Aorta (tissue), 5 donors: ENCODE results near the gene EBF4. TPM values are rescaled to one million over a fixed set of nuclear protein-coding genes. Genes with fewer than 3 reads are reported as not detected.
"Not testable (repeated sequence)": the region's sequence is repeated elsewhere in the genome, so short reads cannot be mapped to it uniquely, and the experiment has no call there.

Experiments used
- ATAC-seq: fragments of 200-7000 bp; cut with Tn5 transposase; one replicate; pipeline ENCODE4 v1.9.1; 2022; ENCODE audit warnings: moderate library complexity; ENCODE audit not compliant: low FRiP score
- DNase-seq, 2 donors: peaks; one replicate each; pipeline ENCODE4 v3.0.0-alpha.2; 2020
- H3K27ac ChIP-seq, 2 donors: one replicate each; pipeline ENCODE4 v1.5.1; 2013; ENCODE audit warnings: low read length in 2 of 2, mild to moderate bottlenecking in 2 of 2, moderate library complexity in 2 of 2, control low read depth in 1 of 2, inconsistent platforms in 1 of 2, low read depth in 1 of 2
- H3K27me3 ChIP-seq, 2 donors: one replicate each; pipeline ENCODE4 v1.6.1; 2013; ENCODE audit warnings: control low read depth in 1 of 2, low read length in 1 of 2, mild to moderate bottlenecking in 1 of 2, moderate library complexity in 1 of 2; ENCODE audit not compliant: insufficient read depth in 2 of 2, control insufficient read depth in 1 of 2
- H3K36me3 ChIP-seq, 2 donors: one replicate each; pipeline ENCODE4 v1.6.1; 2013; ENCODE audit warnings: control low read depth in 1 of 2, low read length in 1 of 2, mild to moderate bottlenecking in 1 of 2; ENCODE audit not compliant: insufficient read depth in 2 of 2, control insufficient read depth in 1 of 2
- H3K4me1 ChIP-seq, 2 donors: one replicate each; pipeline ENCODE4 v1.6.1; 2013; ENCODE audit warnings: low read length in 2 of 2, control low read depth in 1 of 2, mild to moderate bottlenecking in 1 of 2, moderate library complexity in 1 of 2; ENCODE audit not compliant: insufficient read depth in 2 of 2, control insufficient read depth in 1 of 2
- H3K4me3 ChIP-seq, 2 donors: one replicate each; pipeline ENCODE4 v1.5.1; 2013; ENCODE audit warnings: low read length in 2 of 2, control low read depth in 1 of 2, mild to moderate bottlenecking in 1 of 2
- H3K9me3 ChIP-seq: one replicate; pipeline ENCODE4 v1.6.1; 2013; ENCODE audit warnings: mild to moderate bottlenecking, low read length; ENCODE audit not compliant: control insufficient read depth
- WGBS, 2 donors: extraction: QIAGEN DNeasy Blood & Tissue Kit; methylation state at CpG; one replicate each; pipeline ENCODE4 v1.1.7; 2013; 5-methylcytosine and 5-hydroxymethylcytosine counted together
- intact Hi-C, 2 donors: fragments of 100-400 bp; cut with DNase I; formaldehyde crosslinking; loops; one replicate each; pipeline versions ENCODE4 v1.14.2 to v1.15.0; 2022
- polyA plus RNA-seq, 2 donors: library from polyadenylated mRNA; stranded (reverse); fragments of 200-250 nt; gene quantifications; one replicate each; pipeline ENCODE4 v1.2.3, GENCODE V29; 2013
- total RNA-seq, 2 donors: library from RNA; stranded (reverse); fragmentation: NEBNext Ultra II Directional; extraction: Animal tissue kit (Norgen Biotek cat#: 25700); gene quantifications; one replicate each; pipeline ENCODE4 v1.2.1, GENCODE V29; 2021
- donor health status: healthy with polysubstance abuse.
- donor health status: Bipolar disorder and iron deficiency.
- donor health status: DM: no; HTN: no; CAD: no.
- donor health status: DM: no; HTN: no; CAD: no.
- donor health status: DM: yes; HTN: yes; CAD: no.

Gene EBF4
- total and polyA plus RNA-seq, 4 donors = 10.8 to 30.3 (median 18.3) TPM

GRCh38 chr20:2800521-2801285 lies 108.1 kb downstream of the EBF4 start, which contains the start of gene CPXM1:
TSS of gene CPXM1 (minus strand) at chr20:2800627. CDS start at chr20:2800572, 55 bp downstream.
- 2 to 4% methylated on average over 29 to 52 of the region's 52 CpGs for WGBS, 2 donors
- H3K36me3 ChIP-seq = no peaks in the 10 kb centered on the region
- no peaks in the 10 kb centered on the region for H3K4me1 ChIP-seq
- H3K4me3 ChIP-seq = no peak within 1 kb of the TSS
- intact Hi-C loops = no loop called here
- DNase-seq (peak in 1 of 2 donors; percentile 78), ATAC-seq (peak; percentile 19)
- no peak within 1 kb of the TSS for H3K27ac ChIP-seq
- H3K27me3 ChIP-seq = no peaks in the 10 kb centered on the region
- H3K9me3 ChIP-seq = no peaks in the 10 kb centered on the region

GRCh38 chr20:2801286-2801728 lies 108.7 kb downstream of the EBF4 start:
- Histone ChIP-seq H3K27me3 (no peaks in the 10 kb centered on the region), H3K4me3 (no peak overlapping the region), H3K4me1 (no peaks in the 10 kb centered on the region), H3K9me3 (no peaks in the 10 kb centered on the region), H3K27ac (no peak overlapping the region), H3K36me3 (no peaks in the 10 kb centered on the region)
- no peak for ATAC-seq
- WGBS, 2 donors = 6 to 9% methylated on average over 13 of the region's 13 CpGs
- intact Hi-C loops = no loop called here
- DNase-seq = no peak

GRCh38 chr20:2804041-2804828 lies 111.7 kb downstream of the EBF4 start:
- H3K27me3 ChIP-seq = no peaks in the 10 kb centered on the region
- ATAC-seq (no peak), DNase-seq (no peak)
- no peaks in the 10 kb centered on the region for H3K9me3 ChIP-seq
- intact Hi-C loops = no loop called here
- WGBS, 2 donors = 48 to 49% methylated on average over 16 of the region's 16 CpGs
- no peak overlapping the region for H3K4me3 ChIP-seq
- no peak overlapping the region for H3K27ac ChIP-seq
- no peaks in the 10 kb centered on the region for H3K4me1 ChIP-seq
- H3K36me3 ChIP-seq = no peaks in the 10 kb centered on the region

GRCh38 chr20:2804852-2805688 lies 112.5 kb downstream of the EBF4 start:
- no peaks in the 10 kb centered on the region for H3K36me3 ChIP-seq
- intact Hi-C loops = no loop called here
- H3K27ac ChIP-seq = no peak overlapping the region
- no peaks in the 10 kb centered on the region for H3K27me3 ChIP-seq
- WGBS, 2 donors = 6 to 7% methylated on average over 34 to 49 of the region's 49 CpGs
- DNase-seq = peak in 1 of 2 donors; percentile 71
- H3K9me3 ChIP-seq = no peaks in the 10 kb centered on the region
- H3K4me1 ChIP-seq = no peaks in the 10 kb centered on the region
- no peak overlapping the region for H3K4me3 ChIP-seq
- peak; percentile 47 for ATAC-seq

GRCh38 chr20:2805689-2806350 lies 113.2 kb downstream of the EBF4 start:
- H3K9me3 ChIP-seq = no peaks in the 10 kb centered on the region
- no peak overlapping the region for H3K4me3 ChIP-seq
- DNase-seq (no peak), ATAC-seq (no peak)
- H3K27me3 ChIP-seq = no peaks in the 10 kb centered on the region
- intact Hi-C loops = no loop called here
- H3K4me1 ChIP-seq = no peaks in the 10 kb centered on the region
- H3K27ac ChIP-seq = no peak overlapping the region
- 13 to 14% methylated on average over 22 of the region's 22 CpGs for WGBS, 2 donors
- no peaks in the 10 kb centered on the region for H3K36me3 ChIP-seq

GRCh38 chr20:2806351-2806701 lies 113.7 kb downstream of the EBF4 start:
- no peak overlapping the region for H3K27ac ChIP-seq
- no peaks in the 10 kb centered on the region for H3K9me3 ChIP-seq
- 39 to 42% methylated on average over 4 of the region's 4 CpGs for WGBS, 2 donors
- no peak overlapping the region for H3K4me3 ChIP-seq
- intact Hi-C loops = no loop called here
- H3K27me3 ChIP-seq = no peaks in the 10 kb centered on the region
- ATAC-seq (no peak), DNase-seq (no peak)
- no peaks in the 10 kb centered on the region for H3K4me1 ChIP-seq
- no peaks in the 10 kb centered on the region for H3K36me3 ChIP-seq

GRCh38 chr20:2807019-2807418 lies 114.4 kb downstream of the EBF4 start:
- intact Hi-C loops = no loop called here
- 75 to 85% methylated on average over 4 of the region's 4 CpGs for WGBS, 2 donors
- Histone ChIP-seq H3K27me3 (no peaks in the 10 kb centered on the region), H3K4me3 (no peak overlapping the region), H3K4me1 (no peaks in the 10 kb centered on the region), H3K9me3 (no peaks in the 10 kb centered on the region), H3K27ac (no peak overlapping the region), H3K36me3 (no peaks in the 10 kb centered on the region)
- no peak for ATAC-seq
- no peak for DNase-seq

GRCh38 chr20:2807929-2808328 lies 115.3 kb downstream of the EBF4 start:
- WGBS, 2 donors = 74 to 88% methylated on average over 9 of the region's 9 CpGs
- ATAC-seq, H3K4me3 ChIP-seq, DNase-seq, H3K27ac ChIP-seq, H3K4me1 ChIP-seq, H3K36me3 ChIP-seq, intact Hi-C loops, H3K27me3 ChIP-seq, H3K9me3 ChIP-seq: not testable (repeated sequence)
